Neural crest cell (in vitro differentiated cells): ENCODE data around the gene ZNF789. TPM values are rescaled to one million over a fixed set of nuclear protein-coding genes. Genes with fewer than 3 reads are reported as not detected.

Experiments used
- DNase-seq: peaks from one replicate; pipeline ENCODE4 v3.0.0; 2021; ENCODE audit warnings: low read depth, mixed read lengths, low spot score
- H3K27ac Mint-ChIP-seq: one replicate; pipeline ENCODE4 v1.8.0; 2021; ENCODE audit warnings: mild to moderate bottlenecking, mixed read lengths; ENCODE audit not compliant: unreplicated experiment
- H3K27me3 Mint-ChIP-seq: 2 replicates; pipeline ENCODE4 v1.8.0; 2021; ENCODE audit warnings: low read depth, mild to moderate bottlenecking, mixed read lengths
- H3K36me3 Mint-ChIP-seq: 2 replicates; pipeline ENCODE4 v1.8.0; 2021; ENCODE audit warnings: low read depth, mild to moderate bottlenecking, mixed read lengths
- H3K4me1 Mint-ChIP-seq: 2 replicates; pipeline ENCODE4 v1.8.0; 2021; ENCODE audit warnings: mixed read lengths
- H3K4me3 Mint-ChIP-seq: one replicate; pipeline ENCODE4 v1.8.0; 2021; ENCODE audit warnings: mild to moderate bottlenecking, mixed read lengths
- H3K9me3 Mint-ChIP-seq: 2 replicates; pipeline ENCODE4 v1.8.0; 2021; ENCODE audit warnings: mixed read lengths
- total RNA-seq: library from RNA; stranded (reverse); gene quantifications from 2 replicates; pipeline ENCODE4 v1.2.1, GENCODE V29; 2021
- TF ChIP-seq, protein P1 (sequence below): fragments of 200-600 bp; sonication (generic); conservative IDR thresholded peaks from 2 replicates; pipeline ENCODE4 v1.5.0; 2021; ENCODE audit warnings: antibody characterized with exemption, mild to moderate bottlenecking

ZNF789 gene
- total RNA-seq, 1 donor from 2014 or later: 25.6 TPM

- H3K4me3 Mint-ChIP-seq: no peak overlapping the region
- H3K27ac Mint-ChIP-seq: no peak overlapping the region
- DNase-seq: no peak
- H3K36me3 Mint-ChIP-seq: peaks cover 11% of the 10 kb centered on the region
- TF ChIP-seq, protein P1, sequence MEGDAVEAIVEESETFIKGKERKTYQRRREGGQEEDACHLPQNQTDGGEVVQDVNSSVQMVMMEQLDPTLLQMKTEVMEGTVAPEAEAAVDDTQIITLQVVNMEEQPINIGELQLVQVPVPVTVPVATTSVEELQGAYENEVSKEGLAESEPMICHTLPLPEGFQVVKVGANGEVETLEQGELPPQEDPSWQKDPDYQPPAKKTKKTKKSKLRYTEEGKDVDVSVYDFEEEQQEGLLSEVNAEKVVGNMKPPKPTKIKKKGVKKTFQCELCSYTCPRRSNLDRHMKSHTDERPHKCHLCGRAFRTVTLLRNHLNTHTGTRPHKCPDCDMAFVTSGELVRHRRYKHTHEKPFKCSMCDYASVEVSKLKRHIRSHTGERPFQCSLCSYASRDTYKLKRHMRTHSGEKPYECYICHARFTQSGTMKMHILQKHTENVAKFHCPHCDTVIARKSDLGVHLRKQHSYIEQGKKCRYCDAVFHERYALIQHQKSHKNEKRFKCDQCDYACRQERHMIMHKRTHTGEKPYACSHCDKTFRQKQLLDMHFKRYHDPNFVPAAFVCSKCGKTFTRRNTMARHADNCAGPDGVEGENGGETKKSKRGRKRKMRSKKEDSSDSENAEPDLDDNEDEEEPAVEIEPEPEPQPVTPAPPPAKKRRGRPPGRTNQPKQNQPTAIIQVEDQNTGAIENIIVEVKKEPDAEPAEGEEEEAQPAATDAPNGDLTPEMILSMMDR: no peak
- no peaks in the 10 kb centered on the region for H3K9me3 Mint-ChIP-seq
- H3K27me3 Mint-ChIP-seq: no peaks in the 10 kb centered on the region
- H3K4me1 Mint-ChIP-seq: no peaks in the 10 kb centered on the region
Observed at GRCh38 chr7:99514050-99514449, 41.4 kb downstream of the ZNF789 start.

GRCh38 chr7:99521399-99521798 lies 48.7 kb downstream of the ZNF789 start:
- Mint-ChIP-seq H3K4me3 (no peak overlapping the region), H3K27ac (no peak overlapping the region), H3K9me3 (no peaks in the 10 kb centered on the region), H3K27me3 (no peaks in the 10 kb centered on the region), H3K4me1 (no peaks in the 10 kb centered on the region), H3K36me3 (peaks cover 29% of the 10 kb centered on the region)
- TF ChIP-seq, protein P1: no peak
- no peak for DNase-seq

DNA sequence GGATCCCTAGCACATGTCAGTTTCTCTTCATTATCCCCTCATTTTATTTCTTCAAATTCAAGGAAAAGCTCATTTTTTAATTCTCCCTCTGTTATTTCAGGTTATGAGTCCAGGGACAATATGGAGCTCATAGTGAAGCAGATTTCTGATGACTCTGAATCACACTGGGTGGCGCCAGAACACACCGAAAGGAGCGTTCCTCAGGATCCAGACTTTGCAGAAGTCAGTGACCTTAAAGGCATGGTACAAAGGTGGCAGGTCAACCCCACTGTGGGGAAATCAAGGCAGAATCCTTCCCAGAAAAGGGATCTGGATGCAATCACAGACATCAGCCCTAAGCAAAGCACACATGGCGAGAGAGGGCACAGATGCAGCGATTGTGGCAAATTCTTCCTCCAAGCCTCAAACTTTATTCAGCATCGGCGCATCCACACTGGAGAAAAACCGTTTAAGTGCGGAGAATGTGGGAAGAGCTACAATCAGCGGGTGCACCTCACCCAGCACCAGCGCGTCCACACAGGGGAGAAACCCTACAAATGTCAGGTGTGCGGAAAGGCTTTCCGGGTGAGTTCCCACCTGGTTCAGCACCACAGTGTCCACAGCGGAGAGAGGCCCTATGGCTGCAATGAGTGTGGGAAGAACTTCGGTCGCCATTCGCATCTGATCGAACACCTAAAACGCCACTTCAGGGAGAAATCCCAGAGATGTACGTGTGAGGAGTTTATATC lies 53.2 kb downstream of the ZNF789 start:
- H3K27me3 Mint-ChIP-seq: no peaks in the 10 kb centered on the region
- peaks cover 56% of the 10 kb centered on the region for H3K36me3 Mint-ChIP-seq
- no peak for DNase-seq
- TF ChIP-seq, protein P1: peak; percentile 44
- no peak overlapping the region for H3K4me3 Mint-ChIP-seq
- peaks cover 12% of the 10 kb centered on the region for H3K9me3 Mint-ChIP-seq
- H3K27ac Mint-ChIP-seq: no peak overlapping the region
- H3K4me1 Mint-ChIP-seq: no peaks in the 10 kb centered on the region

- H3K36me3 Mint-ChIP-seq: peaks cover 76% of the 10 kb centered on the region
- H3K27ac Mint-ChIP-seq: no peak overlapping the region
- H3K4me3 Mint-ChIP-seq: no peak overlapping the region
- TF ChIP-seq, protein P1: no peak
- no peak for DNase-seq
- H3K4me1 Mint-ChIP-seq: no peaks in the 10 kb centered on the region
- peaks cover 31% of the 10 kb centered on the region for H3K9me3 Mint-ChIP-seq
- no peaks in the 10 kb centered on the region for H3K27me3 Mint-ChIP-seq
Observed at GRCh38 chr7:99531354-99531765, 58.7 kb downstream of the ZNF789 start.

- Mint-ChIP-seq H3K9me3 (peaks cover 31% of the 10 kb centered on the region), H3K4me3 (no peak overlapping the region), H3K27me3 (no peaks in the 10 kb centered on the region), H3K4me1 (no peaks in the 10 kb centered on the region), H3K36me3 (peaks cover 68% of the 10 kb centered on the region), H3K27ac (no peak overlapping the region)
- no peak for DNase-seq
- TF ChIP-seq, protein P1: no peak
Observed at GRCh38 chr7:99535667-99536066, 63.0 kb downstream of the ZNF789 start.

Other genes starting within 250 kb of the ZNF789 start
- gene MYH16, start 200.1 kb upstream of the ZNF789 start, total RNA-seq: not detected in 2 replicates
- 214 and 216 TPM in 2 replicates for gene ARPC1A, start 147.0 kb upstream of the ZNF789 start, total RNA-seq
- gene ARPC1B, start 98.2 kb upstream of the ZNF789 start, total RNA-seq: 67.7 and 71.6 TPM in 2 replicates
- gene PDAP1, start 64.3 kb upstream of the ZNF789 start, total RNA-seq: 146 and 155 TPM in 2 replicates
- 107 and 108 TPM in 2 replicates for gene BUD31, start 63.9 kb upstream of the ZNF789 start, total RNA-seq
- gene PTCD1, start 34.1 kb upstream of the ZNF789 start, total RNA-seq: 9.7 and 11.1 TPM in 2 replicates
- 111 and 117 TPM in 2 replicates for gene CPSF4, start 33.9 kb upstream of the ZNF789 start, total RNA-seq
- 403 and 423 TPM in 2 replicates for gene ATP5MF, start 6.7 kb upstream of the ZNF789 start, total RNA-seq
- 17.5 and 19.5 TPM in 2 replicates for gene ZNF394, start 27.4 kb downstream of the ZNF789 start, total RNA-seq
- 21.5 and 21.7 TPM in 2 replicates for gene ZKSCAN5, start 31.8 kb downstream of the ZNF789 start, total RNA-seq
- 10.6 and 10.9 TPM in 2 replicates for gene FAM200A, start 79.2 kb downstream of the ZNF789 start, total RNA-seq
- 56.0 and 57.0 TPM in 2 replicates for gene ZNF655, start 85.8 kb downstream of the ZNF789 start, total RNA-seq
- 0.91 and 1.8 TPM in 2 replicates for gene TMEM225B, start 125.4 kb downstream of the ZNF789 start, total RNA-seq
- gene ZSCAN25, start 144.1 kb downstream of the ZNF789 start, total RNA-seq: 23.4 and 26.4 TPM in 2 replicates
- not detected in 2 replicates for gene CYP3A5, start 207.1 kb downstream of the ZNF789 start, total RNA-seq